IPS-20b (cell line): ENCODE results near the gene HAUS8.
A peak's percentile ranks its signal among the peaks of the same experiment; 100 is the strongest.

Experiments used
- H3K27ac ChIP-seq: one replicate; pipeline ENCODE4 v1.5.1; 2013; ENCODE audit warnings: low read length
- H3K27me3 ChIP-seq: 2 replicates; pipeline ENCODE4 v1.6.1; 2013; ENCODE audit warnings: mild to moderate bottlenecking, low read length, inconsistent platforms; ENCODE audit not compliant: insufficient read depth
- H3K36me3 ChIP-seq: 2 replicates; pipeline ENCODE4 v1.6.1; 2013; ENCODE audit warnings: low read depth, mild to moderate bottlenecking, inconsistent platforms, low read length, moderate library complexity; ENCODE audit not compliant: insufficient read depth
- H3K4me1 ChIP-seq: 2 replicates; pipeline ENCODE4 v1.6.1; 2013; ENCODE audit warnings: mild to moderate bottlenecking, control low read depth, inconsistent platforms, low read length, moderate library complexity; ENCODE audit not compliant: insufficient read depth
- H3K4me3 ChIP-seq: 2 replicates; pipeline ENCODE4 v1.5.1; 2013; ENCODE audit warnings: mild to moderate bottlenecking, low read length, inconsistent platforms
- H3K9ac ChIP-seq: 2 replicates; pipeline ENCODE4 v1.6.1; 2013; ENCODE audit warnings: low read depth, mild to moderate bottlenecking, inconsistent platforms, low read length, moderate library complexity
- H3K9me3 ChIP-seq: 2 replicates; pipeline ENCODE4 v1.6.1; 2013; ENCODE audit warnings: mild to moderate bottlenecking, low read depth, low read length, inconsistent platforms; ENCODE audit not compliant: insufficient read depth

The HAUS8 gene

GRCh38 chr19:17075035-17075863 lies at the start of gene HAUS8, which contains the start of gene MYO9B:
HAUS8 (minus strand) TSS chr19:17075452; CDS start chr19:17075422, 30 bp downstream.
MYO9B (plus strand) TSS chr19:17075777; CDS start chr19:17101718, 25,941 bp downstream.
- H3K4me1 ChIP-seq = peaks cover 6% of the 10 kb centered on the region; the same call in 1 of the 2 replicates
- H3K27me3 ChIP-seq = no peaks in the 10 kb centered on the region
- no peaks in the 10 kb centered on the region for H3K9me3 ChIP-seq
- peak within 1 kb of the TSS; percentile 99 for H3K4me3 ChIP-seq
- H3K27ac ChIP-seq = peak within 1 kb of the TSS; percentile 72
- peak within 1 kb of the TSS; percentile 91 for H3K9ac ChIP-seq
- peaks cover 31% of the 10 kb centered on the region for H3K36me3 ChIP-seq

DNA sequence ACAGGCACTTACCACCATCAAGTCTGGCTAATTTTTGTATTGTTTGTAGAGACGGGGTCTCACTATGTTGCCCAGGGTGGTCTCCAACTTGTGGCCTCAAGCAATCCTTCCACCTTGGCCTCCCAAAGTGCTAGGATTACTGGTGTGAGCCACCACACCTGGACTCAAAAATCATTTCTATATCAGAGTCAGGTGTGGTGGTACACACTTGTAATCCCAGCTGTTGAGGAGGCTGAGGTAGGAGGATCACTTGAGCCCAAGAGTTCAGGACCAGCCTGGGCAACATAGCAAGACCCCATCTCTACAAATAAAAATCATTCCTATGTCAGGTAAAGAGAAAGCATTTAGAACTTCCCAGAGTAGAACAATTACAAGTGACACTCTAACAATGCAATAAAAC lies 48.8 kb upstream of the HAUS8 start:
- no peaks in the 10 kb centered on the region for H3K9me3 ChIP-seq
- peaks cover 9% of the 10 kb centered on the region for H3K4me1 ChIP-seq
- H3K27me3 ChIP-seq = no peaks in the 10 kb centered on the region
- no peak overlapping the region for H3K27ac ChIP-seq
- no peak overlapping the region for H3K4me3 ChIP-seq
- no peak overlapping the region for H3K9ac ChIP-seq
- H3K36me3 ChIP-seq = no peaks in the 10 kb centered on the region

- H3K4me1 ChIP-seq = peaks cover 9% of the 10 kb centered on the region
- H3K36me3 ChIP-seq = no peaks in the 10 kb centered on the region
- H3K9ac ChIP-seq = no peak overlapping the region
- no peaks in the 10 kb centered on the region for H3K27me3 ChIP-seq
- H3K4me3 ChIP-seq = no peak overlapping the region
- H3K9me3 ChIP-seq = no peaks in the 10 kb centered on the region
- H3K27ac ChIP-seq = no peak overlapping the region
Observed at GRCh38 chr19:17123041-17123440, 47.8 kb upstream of the HAUS8 start.

- no peak overlapping the region for H3K27ac ChIP-seq
- H3K27me3 ChIP-seq = no peaks in the 10 kb centered on the region
- H3K4me1 ChIP-seq = peaks cover 9% of the 10 kb centered on the region
- no peaks in the 10 kb centered on the region for H3K36me3 ChIP-seq
- H3K4me3 ChIP-seq = no peak overlapping the region
- H3K9ac ChIP-seq = no peak overlapping the region
- H3K9me3 ChIP-seq = no peaks in the 10 kb centered on the region
Observed at GRCh38 chr19:17121736-17122293, 46.6 kb upstream of the HAUS8 start.

GRCh38 chr19:17118957-17119356 lies 43.7 kb upstream of the HAUS8 start:
- Histone ChIP-seq H3K36me3 (no peaks in the 10 kb centered on the region), H3K27me3 (no peaks in the 10 kb centered on the region), H3K4me1 (peaks cover 9% of the 10 kb centered on the region)

GRCh38 chr19:17116996-17117702 lies 41.9 kb upstream of the HAUS8 start:
- Histone ChIP-seq H3K4me1 (peaks cover 14% of the 10 kb centered on the region), H3K27ac (no peak overlapping the region), H3K9me3 (no peaks in the 10 kb centered on the region), H3K4me3 (no peak overlapping the region), H3K9ac (no peak overlapping the region), H3K27me3 (no peaks in the 10 kb centered on the region), H3K36me3 (no peaks in the 10 kb centered on the region)

More at GRCh38 chr19:17118957-17119356, 43.7 kb upstream of the HAUS8 start:
- Histone ChIP-seq H3K9ac (no peak overlapping the region), H3K9me3 (no peaks in the 10 kb centered on the region), H3K27ac (no peak overlapping the region), H3K4me3 (no peak overlapping the region)

DNA sequence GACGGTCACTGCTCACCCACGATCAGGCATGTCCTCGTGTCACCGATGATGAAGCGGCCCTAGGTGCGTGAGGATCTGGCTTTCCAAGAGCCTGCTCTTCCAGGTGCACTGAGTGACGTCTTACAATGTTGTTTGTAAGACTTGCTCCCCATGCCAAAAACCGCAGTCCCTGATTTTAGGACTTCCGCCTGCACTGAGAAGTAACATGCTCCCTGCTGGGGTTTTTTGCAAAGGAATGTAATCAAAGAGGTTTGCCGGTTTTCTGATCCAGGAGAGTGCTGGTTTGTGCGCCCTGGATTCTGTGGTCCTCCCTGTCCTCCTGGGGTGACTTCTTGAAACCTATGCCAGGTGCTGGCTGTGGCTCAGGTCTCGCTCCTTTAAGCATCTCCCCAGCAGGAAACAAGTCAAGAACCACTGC lies 39.2 kb upstream of the HAUS8 start:
- H3K9me3 ChIP-seq = no peaks in the 10 kb centered on the region
- no peaks in the 10 kb centered on the region for H3K27me3 ChIP-seq
- peak overlapping the region; percentile 31; the same call in 1 of the 2 replicates for H3K4me3 ChIP-seq
- no peak overlapping the region for H3K9ac ChIP-seq
- peak overlapping the region; percentile 3 for H3K27ac ChIP-seq
- peaks cover 12% of the 10 kb centered on the region for H3K4me1 ChIP-seq
- peaks cover 4% of the 10 kb centered on the region; the same call in 1 of the 2 replicates for H3K36me3 ChIP-seq

DNA sequence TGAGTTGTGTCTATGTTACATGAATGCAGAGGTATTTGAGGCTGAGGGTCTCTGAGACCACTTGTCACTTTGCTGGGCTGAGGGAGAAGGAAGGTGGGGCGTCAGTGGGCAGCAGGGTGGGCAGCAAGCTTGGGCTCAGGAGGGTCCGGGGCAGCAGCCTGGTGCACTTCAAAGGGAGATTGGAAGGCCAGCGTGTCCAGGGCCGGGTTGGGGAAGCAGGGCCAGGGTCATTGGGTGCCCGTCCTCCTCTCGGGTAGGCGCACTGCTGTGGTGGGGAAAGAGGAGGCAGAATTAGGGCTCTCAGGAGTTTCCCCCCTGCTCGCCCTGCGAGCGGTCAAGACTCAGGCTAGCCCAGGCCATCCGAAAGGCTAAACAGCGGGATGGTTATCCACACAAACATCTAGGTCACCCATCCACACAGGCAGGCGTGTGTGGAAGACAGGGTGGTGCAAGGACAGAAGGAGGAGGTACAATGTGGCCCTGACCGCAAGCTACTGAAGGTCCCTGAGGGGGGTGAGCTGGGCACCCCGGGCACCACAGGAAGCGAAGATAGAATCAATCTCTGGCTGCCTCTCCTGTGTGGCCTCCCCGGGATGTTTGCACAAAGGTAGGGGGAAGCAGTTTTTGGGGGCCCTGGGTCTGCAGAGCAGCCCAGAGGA lies 38.0 kb upstream of the HAUS8 start:
- Histone ChIP-seq H3K36me3 (peaks cover 4% of the 10 kb centered on the region; the same call in 1 of the 2 replicates), H3K27me3 (no peaks in the 10 kb centered on the region), H3K27ac (no peak overlapping the region), H3K9ac (no peak overlapping the region), H3K9me3 (no peaks in the 10 kb centered on the region), H3K4me3 (no peak overlapping the region), H3K4me1 (peaks cover 12% of the 10 kb centered on the region)

DNA sequence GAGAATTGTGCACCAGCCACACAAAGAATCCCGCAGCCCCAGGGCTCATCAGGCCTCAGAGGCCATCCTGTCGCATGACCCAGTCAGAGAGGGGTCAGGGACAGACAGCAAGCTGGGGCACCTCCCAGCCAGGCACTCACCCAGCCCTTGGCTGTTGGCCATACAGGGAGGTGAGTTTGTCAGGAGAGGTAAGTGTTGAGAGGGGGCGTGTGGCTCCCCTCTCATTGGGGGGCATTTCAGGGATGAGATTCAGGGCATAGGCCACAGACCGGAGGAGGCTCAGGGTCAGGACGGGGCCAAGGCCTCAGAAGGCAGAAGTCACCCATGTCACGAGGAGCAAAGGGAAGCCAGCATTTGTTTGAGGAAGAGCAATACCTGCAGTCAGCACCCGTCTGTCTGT lies 37.4 kb upstream of the HAUS8 start:
- no peaks in the 10 kb centered on the region for H3K9me3 ChIP-seq
- no peaks in the 10 kb centered on the region for H3K27me3 ChIP-seq
- H3K36me3 ChIP-seq = peaks cover 4% of the 10 kb centered on the region; the same call in 1 of the 2 replicates
- no peak overlapping the region for H3K4me3 ChIP-seq
- no peak overlapping the region for H3K27ac ChIP-seq
- H3K9ac ChIP-seq = no peak overlapping the region
- peaks cover 12% of the 10 kb centered on the region for H3K4me1 ChIP-seq

- peaks cover 4% of the 10 kb centered on the region; the same call in 1 of the 2 replicates for H3K36me3 ChIP-seq
- no peaks in the 10 kb centered on the region for H3K9me3 ChIP-seq
- no peaks in the 10 kb centered on the region for H3K27me3 ChIP-seq
- H3K4me3 ChIP-seq = no peak overlapping the region
- H3K4me1 ChIP-seq = peaks cover 12% of the 10 kb centered on the region
- no peak overlapping the region for H3K9ac ChIP-seq
- no peak overlapping the region for H3K27ac ChIP-seq
Observed at GRCh38 chr19:17112271-17112670, 37.0 kb upstream of the HAUS8 start.

- H3K27ac ChIP-seq = no peak overlapping the region
Observed at GRCh38 chr19:17111766-17112165, 36.5 kb upstream of the HAUS8 start.

More at GRCh38 chr19:17111766-17112165, 36.5 kb upstream of the HAUS8 start:
- Histone ChIP-seq H3K4me3 (no peak overlapping the region), H3K9ac (no peak overlapping the region), H3K4me1 (peaks cover 12% of the 10 kb centered on the region), H3K9me3 (no peaks in the 10 kb centered on the region), H3K36me3 (peaks cover 4% of the 10 kb centered on the region; the same call in 1 of the 2 replicates), H3K27me3 (no peaks in the 10 kb centered on the region)
